DND-41 (cell line): Measurements from ENCODE around the gene THBS3.
"Not testable (repeated sequence)": the region's sequence is repeated elsewhere in the genome, so short reads cannot be mapped to it uniquely, and the experiment has no call there.

Experiments
- CTCF ChIP-seq: IDR thresholded peaks from 2 replicates; pipeline ENCODE4 v1.5.1; 2012; ENCODE audit warnings: borderline replicate concordance, low read length, moderate library complexity, mild to moderate bottlenecking; ENCODE audit not compliant: poor library complexity, severe bottlenecking; ENCODE audit errors: extremely low read depth
- EZH2 ChIP-seq: IDR thresholded peaks from 3 replicates; pipeline ENCODE4 v1.6.1; 2012; ENCODE audit warnings: borderline replicate concordance, low read depth, mild to moderate bottlenecking, moderate library complexity, low read length, inconsistent platforms; ENCODE audit not compliant: severe bottlenecking

GRCh38 chr1:155220211-155220965 is 12.7 kb upstream of the THBS3 start:
- not testable (repeated sequence) for TF ChIP-seq CTCF, EZH2
